GM23338 (cell line): ENCODE measurements around the gene TNNT1. TPM values are rescaled to one million over a fixed set of nuclear protein-coding genes. Genes with fewer than 3 reads are reported as not detected.

Experiments used
- ATAC-seq: fragments of 200-7000 bp; cut with Tn5 transposase; 3 replicates; pipeline ENCODE4 v1.9.1; 2020
- DNase-seq: peaks from one replicate; pipeline ENCODE4 v3.0.0-alpha.2; 2015; ENCODE audit warnings: low spot score
- H2AFZ ChIP-seq: fragments of 200-600 bp; sonication (generic); 2 replicates; pipeline ENCODE4 v1.8.0; 2016; ENCODE audit warnings: antibody characterized with exemption, mild to moderate bottlenecking, moderate library complexity
- H3F3A ChIP-seq: fragments of 200-600 bp; sonication (generic); replicated peaks from 2 replicates; pipeline ENCODE4 v1.8.0; 2017; ENCODE audit warnings: antibody characterized with exemption, mixed run types, low read depth
- H3K27ac ChIP-seq: fragments of 200-600 bp; sonication (generic); 2 replicates; pipeline ENCODE4 v1.6.1; 2016; ENCODE audit warnings: low read depth
- H3K27me3 ChIP-seq: fragments of 200-600 bp; sonication (generic); 2 replicates; pipeline ENCODE4 v1.8.0; 2016; ENCODE audit warnings: mild to moderate bottlenecking, mixed run types, moderate library complexity; ENCODE audit not compliant: insufficient read depth
- H3K36me3 ChIP-seq: fragments of 200-600 bp; sonication (generic); 2 replicates; pipeline ENCODE4 v1.8.0; 2016; ENCODE audit warnings: mild to moderate bottlenecking; ENCODE audit not compliant: insufficient read depth
- H3K4me1 ChIP-seq: fragments of 200-600 bp; sonication (generic); 2 replicates; pipeline ENCODE4 v1.8.0; 2016; ENCODE audit warnings: mild to moderate bottlenecking, moderate library complexity; ENCODE audit not compliant: insufficient read depth
- H3K4me2 ChIP-seq: fragments of 200-600 bp; sonication (generic); 2 replicates; pipeline ENCODE4 v1.7.1; 2017; ENCODE audit warnings: mixed run types
- H3K4me3 ChIP-seq: fragments of 200-600 bp; sonication (generic); 2 replicates; pipeline ENCODE4 v1.6.1; 2016; ENCODE audit warnings: mixed run types
- H3K79me2 ChIP-seq: fragments of 200-600 bp; sonication (generic); replicated peaks from 2 replicates; pipeline ENCODE4 v1.8.0; 2017; ENCODE audit warnings: mild to moderate bottlenecking; ENCODE audit not compliant: insufficient read depth
- H3K9me2 ChIP-seq: fragments of 200-600 bp; sonication (generic); 2 replicates; pipeline ENCODE4 v1.8.0; 2017; ENCODE audit not compliant: insufficient read depth
- H4K20me1 ChIP-seq: fragments of 200-600 bp; sonication (generic); replicated peaks from 2 replicates; pipeline ENCODE4 v1.8.0; 2017; ENCODE audit warnings: mild to moderate bottlenecking; ENCODE audit not compliant: insufficient read depth
- H3K27ac Mint-ChIP-seq: 2 replicates; pipeline ENCODE4 v1.8.0; 2020; ENCODE audit warnings: inconsistent platforms, mild to moderate bottlenecking, moderate library complexity, mixed read lengths
- H3K27me3 Mint-ChIP-seq: 3 replicates; pipeline ENCODE4 v1.8.0; 2022; ENCODE audit warnings: low read depth, mild to moderate bottlenecking, moderate library complexity, mixed read lengths, inconsistent platforms; ENCODE audit not compliant: insufficient read depth, poor library complexity
- H3K36me3 Mint-ChIP-seq: 3 replicates; pipeline ENCODE4 v1.8.0; 2021; ENCODE audit warnings: low read depth, mild to moderate bottlenecking, inconsistent platforms, moderate library complexity, mixed read lengths
- H3K4me1 Mint-ChIP-seq: 3 replicates; pipeline ENCODE4 v1.8.0; 2020; ENCODE audit warnings: mild to moderate bottlenecking, inconsistent platforms, mixed read lengths
- H3K4me3 Mint-ChIP-seq: 3 replicates; pipeline ENCODE4 v1.8.0; 2021; ENCODE audit warnings: moderate library complexity, mild to moderate bottlenecking, inconsistent platforms, mixed read lengths
- H3K9me3 Mint-ChIP-seq: 3 replicates; pipeline ENCODE4 v1.8.0; 2020; ENCODE audit warnings: moderate library complexity, mild to moderate bottlenecking, inconsistent platforms, mixed read lengths
- CTCF ChIP-seq, 2 experiments: fragments of 200-600 bp in 1 of 2; sonication (generic) in 1 of 2; conservative IDR thresholded peaks; 2 replicates each; pipeline versions ENCODE4 v1.5.1 to v1.6.1; 2016 to 2017; ENCODE audit warnings: antibody characterized with exemption in 2 of 2, low read depth in 2 of 2, mild to moderate bottlenecking in 2 of 2, moderate library complexity in 1 of 2
- ETS1 ChIP-seq: IDR thresholded peaks from 2 replicates; pipeline ENCODE4 v1.6.1; 2016; ENCODE audit warnings: antibody characterized with exemption
- EZH2phosphoT487 ChIP-seq: fragments of 200-600 bp; sonication (generic); IDR thresholded peaks from one replicate; pipeline ENCODE4 v1.8.1; 2018; ENCODE audit warnings: antibody characterized with exemption; ENCODE audit not compliant: unreplicated experiment
- JUNB ChIP-seq: IDR thresholded peaks from one replicate; pipeline ENCODE4 v1.6.1; 2016; ENCODE audit warnings: antibody characterized with exemption; ENCODE audit not compliant: unreplicated experiment
- POLR2AphosphoS5 ChIP-seq: IDR thresholded peaks from 2 replicates; pipeline ENCODE4 v1.6.1; 2016; ENCODE audit warnings: antibody characterized with exemption, low read depth
- STAT1 ChIP-seq: IDR thresholded peaks from one replicate; pipeline ENCODE4 v1.6.1; 2016; ENCODE audit warnings: antibody characterized with exemption; ENCODE audit not compliant: unreplicated experiment
- ZNF462 ChIP-seq: fragments of 250-450 bp; sonication (Bioruptor Pico); IDR thresholded peaks from 2 replicates; pipeline ENCODE4 v1.5.0; 2020; ENCODE audit warnings: mild to moderate bottlenecking, moderate library complexity
- polyA plus RNA-seq: library from polyadenylated mRNA; unstranded; fragments of >200 nt; fragmentation: Nextera tagmentation; extraction: Ambion mirVana; gene quantifications from 2 replicates; pipeline ENCODE4 v1.2.1, GENCODE V29; 2016
- total RNA-seq: library from RNA; depleted of rRNA; stranded (reverse); fragments of >200 nt; shearing (Covaris generic); gene quantifications from 2 replicates; pipeline ENCODE4 v1.2.3, GENCODE V29; 2014

The TNNT1 gene
- total and polyA plus RNA-seq, 2 experiments from 2014 or later, result 59.3 to 150 TPM

- H3K9me3 Mint-ChIP-seq, result no peaks in the 10 kb centered on the region; the same call in 2 of the 3 replicates
- 0 out of 2 replicates have a peak overlapping the region, but pooled peaks have one; percentile 55 for H3K27ac ChIP-seq
- no peaks in the 10 kb centered on the region for H3K9me2 ChIP-seq
- H3K4me3 ChIP-seq, result no peak overlapping the region
- H3K79me2 ChIP-seq, result no peaks in the 10 kb centered on the region
- peaks cover 7% of the 10 kb centered on the region for H3K4me1 ChIP-seq
- no peak overlapping the region for H3K4me3 Mint-ChIP-seq
- no peaks in the 10 kb centered on the region for H3K27me3 ChIP-seq
- peaks cover 4% of the 10 kb centered on the region for H3K36me3 ChIP-seq
- peaks cover 16% of the 10 kb centered on the region for H3K36me3 Mint-ChIP-seq
- H3K27me3 Mint-ChIP-seq, result peaks cover 12% of the 10 kb centered on the region
- ATAC-seq (peak; percentile 49), DNase-seq (peak; percentile 79)
- no peak overlapping the region for H2AFZ ChIP-seq
- TF ChIP-seq POLR2AphosphoS5 (no peak), CTCF (conservative IDR thresholded peaks at IDR 0.05; ENCODE audit: low read depth in 2 of 2) (peak; percentile 69 to 70), ETS1 (0 out of 2 replicates have a peak, but pooled peaks have one; percentile 19)
- peaks cover under 1% of the 10 kb centered on the region; the same call in 1 of the 2 replicates for H3F3A ChIP-seq
- peaks cover 4% of the 10 kb centered on the region; the same call in 1 of the 2 replicates for H4K20me1 ChIP-seq
- H3K4me1 Mint-ChIP-seq, result peaks cover 15% of the 10 kb centered on the region
- no peak overlapping the region for H3K27ac Mint-ChIP-seq
- no peak overlapping the region for H3K4me2 ChIP-seq
Observed at GRCh38 chr19:55099557-55100506, 49.2 kb downstream of the TNNT1 start.

- H2AFZ ChIP-seq, result no peak overlapping the region
- peaks cover 4% of the 10 kb centered on the region for H3K36me3 ChIP-seq
- H3K4me3 ChIP-seq, result no peak overlapping the region
- no peaks in the 10 kb centered on the region for H3K9me2 ChIP-seq
- H3K27me3 Mint-ChIP-seq, result peaks cover 16% of the 10 kb centered on the region
- H3K4me3 Mint-ChIP-seq, result no peak overlapping the region
- ATAC-seq, result peak; percentile 18
- peaks cover 19% of the 10 kb centered on the region for H3K36me3 Mint-ChIP-seq
- H3K4me1 ChIP-seq, result peaks cover 14% of the 10 kb centered on the region
- no peaks in the 10 kb centered on the region; the same call in 2 of the 3 replicates for H3K9me3 Mint-ChIP-seq
- no peak overlapping the region for H3K4me2 ChIP-seq
- H4K20me1 ChIP-seq, result peaks cover 4% of the 10 kb centered on the region; the same call in 1 of the 2 replicates
- H3K27ac Mint-ChIP-seq, result no peak overlapping the region
- no peaks in the 10 kb centered on the region for H3K79me2 ChIP-seq
- peaks cover 19% of the 10 kb centered on the region for H3K4me1 Mint-ChIP-seq
- H3F3A ChIP-seq, result peaks cover 8% of the 10 kb centered on the region; the same call in 1 of the 2 replicates
- DNase-seq, result no peak
- no peaks in the 10 kb centered on the region for H3K27me3 ChIP-seq
- H3K27ac ChIP-seq, result no peak overlapping the region
- TF ChIP-seq STAT1, result no peak
- no peak for TF ChIP-seq EZH2phosphoT487
- TF ChIP-seq ZNF462 (CRISPR knock-in tag), result no peak
- no peak for TF ChIP-seq JUNB
Observed at GRCh38 chr19:55098716-55099556, 50.1 kb downstream of the TNNT1 start.
